Ishikawa (cell line): Measurements from ENCODE around the gene CLK3.

Experiments used
- CEBPB ChIP-seq: IDR thresholded peaks from 2 replicates; pipeline ENCODE4 v1.6.1; 2012
- RAD21 ChIP-seq: IDR thresholded peaks from 2 replicates; pipeline ENCODE4 v1.6.1; 2012; ENCODE audit warnings: low read depth
- TCF12 ChIP-seq: IDR thresholded peaks from 2 replicates; pipeline ENCODE4 v1.6.1; 2012; ENCODE audit warnings: low read depth
- TEAD4 ChIP-seq: IDR thresholded peaks from 2 replicates; pipeline ENCODE4 v1.6.1; 2012
- TF ChIP-seq, protein P1 (sequence below): IDR thresholded peaks from 2 replicates; pipeline ENCODE4 v1.6.1; 2012

DNA sequence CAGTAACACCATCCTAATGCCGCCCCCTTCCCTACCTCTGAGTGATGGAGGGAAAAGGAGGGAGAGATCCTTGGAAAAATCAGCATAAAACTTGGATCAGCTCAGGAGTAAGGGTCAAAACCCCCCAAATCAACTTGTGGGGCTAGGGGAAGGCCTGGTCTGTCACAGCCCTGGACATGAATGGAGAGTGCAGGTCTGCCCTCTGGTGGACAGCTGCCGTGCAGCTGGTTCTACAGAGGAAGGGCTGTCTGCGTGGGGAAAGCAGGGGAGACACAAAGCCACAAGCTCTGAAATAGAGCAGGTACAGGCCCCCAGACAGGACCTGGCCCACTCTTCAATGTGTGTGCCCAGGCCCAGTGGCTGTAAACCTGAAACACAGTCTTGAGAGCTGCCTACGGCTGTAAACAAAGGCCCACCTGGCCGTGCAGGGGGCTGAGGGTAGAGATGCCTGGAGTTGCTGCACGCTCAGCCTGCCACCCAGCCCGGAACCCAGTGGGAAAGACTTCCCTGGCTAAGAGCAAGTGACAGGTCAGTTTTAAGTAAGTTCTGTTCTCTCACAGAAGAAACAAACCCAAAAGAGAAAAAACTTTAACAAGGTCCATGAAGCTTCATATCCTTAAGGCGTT, 16.4 kb downstream of the CLK3 start:
- TF ChIP-seq RAD21, result peak; percentile 61
- TF ChIP-seq TEAD4, result no peak
- TF ChIP-seq CEBPB, result no peak
- no peak for TF ChIP-seq TCF12
- TF ChIP-seq, protein P1, sequence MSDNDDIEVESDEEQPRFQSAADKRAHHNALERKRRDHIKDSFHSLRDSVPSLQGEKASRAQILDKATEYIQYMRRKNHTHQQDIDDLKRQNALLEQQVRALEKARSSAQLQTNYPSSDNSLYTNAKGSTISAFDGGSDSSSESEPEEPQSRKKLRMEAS, result no peak
